SKM-1 (cell line): ENCODE measurements around the gene RNF212B.

Experiments used
- DNase-seq: peaks from one replicate; lab custom pipeline; 2025; ENCODE audit not compliant: unreplicated experiment; lab: John Stamatoyannopoulos, UW

The RNF212B gene

DNA sequence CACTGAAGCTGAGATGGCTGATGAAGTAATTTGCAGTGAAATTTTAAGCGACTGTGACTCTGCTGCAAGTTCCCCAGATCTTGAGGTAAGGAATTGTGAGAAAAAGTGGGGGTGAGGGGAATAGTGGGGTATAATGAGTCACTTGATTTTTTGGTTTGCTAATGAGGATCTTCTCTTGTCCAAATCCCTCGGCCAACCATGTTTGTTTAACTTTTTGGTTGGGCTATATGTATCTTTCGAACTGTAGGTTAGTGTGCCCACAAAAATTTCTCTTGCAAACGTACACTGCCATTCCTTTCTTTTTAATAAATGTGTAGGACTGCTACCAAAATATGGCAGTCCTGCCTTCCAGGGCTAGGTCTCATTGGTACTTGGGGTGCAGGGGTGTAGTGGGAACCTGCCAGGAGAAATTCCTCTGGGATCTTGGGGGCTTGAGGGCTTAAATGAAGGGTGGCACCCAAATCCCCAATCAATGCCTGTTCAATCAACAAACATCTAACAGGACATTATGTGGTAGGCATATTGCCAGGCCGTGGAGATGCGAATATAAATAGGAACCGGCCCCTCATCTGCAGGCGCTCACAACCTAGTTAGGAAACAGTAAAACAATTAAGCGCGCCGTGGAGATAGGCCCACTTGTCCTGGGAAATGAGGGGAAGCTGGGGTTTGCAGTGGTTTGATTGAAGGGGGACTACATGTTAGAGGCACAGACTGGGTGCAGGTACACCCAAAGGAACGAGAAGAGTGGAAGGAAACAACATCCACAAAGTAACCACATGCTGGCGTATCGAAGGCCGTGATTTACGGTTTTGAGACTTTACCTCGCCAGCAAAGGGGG, 82.2 kb downstream of the RNF212B start:
- no peak for DNase-seq

DNA sequence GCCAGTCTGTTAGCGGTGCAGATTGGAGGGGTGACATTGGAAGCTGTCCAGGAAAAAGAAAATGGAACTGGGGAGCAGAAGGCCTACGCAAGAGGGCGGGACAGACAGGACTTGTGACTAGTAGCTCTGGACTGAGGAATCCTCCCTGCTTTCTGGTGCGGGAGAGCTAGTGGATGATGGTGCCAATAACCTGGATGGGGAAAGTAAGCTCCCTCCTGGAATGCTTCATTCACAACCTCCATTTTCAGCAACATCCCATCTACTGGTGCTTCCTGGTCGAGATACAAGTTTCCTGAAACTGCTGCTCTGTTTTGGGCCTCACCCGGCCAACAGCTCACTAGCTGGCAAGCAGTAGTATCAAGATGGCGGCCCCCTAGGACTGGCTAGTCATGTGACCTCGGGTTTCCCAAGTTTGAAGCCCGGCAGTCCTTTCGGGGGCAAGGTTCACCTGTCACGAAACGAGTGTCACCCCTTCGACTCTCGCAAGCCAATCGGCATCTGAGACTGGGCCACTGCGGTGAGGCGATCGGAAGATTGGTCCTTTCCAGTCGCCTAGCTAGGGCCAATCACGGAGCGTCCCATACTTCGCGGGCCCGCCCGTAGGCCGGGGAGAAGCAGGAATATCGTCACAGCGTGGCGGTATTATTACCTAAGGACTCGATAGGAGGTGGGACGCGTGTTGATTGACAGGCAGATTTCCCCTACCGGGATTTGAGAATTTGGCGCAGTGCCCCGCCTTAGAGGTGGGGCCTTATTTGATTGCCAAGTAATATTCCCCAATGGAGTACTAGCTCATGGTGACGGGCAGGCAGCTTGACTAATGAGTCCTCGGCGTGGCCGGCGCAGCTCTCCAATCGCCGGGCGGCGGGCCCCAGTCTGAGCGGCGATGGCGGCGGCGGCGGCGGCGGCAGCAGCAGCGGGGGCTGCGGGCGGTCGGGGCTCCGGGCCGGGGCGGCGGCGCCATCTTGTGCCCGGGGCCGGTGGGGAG, 83.1 kb downstream of the RNF212B start, which contains the start of gene PABPN1:
PABPN1 (plus strand) TSS at position 874 of the 988 bp plus-strand sequence; CDS start at position 887, 13 bp downstream.
- peak; percentile 87 for DNase-seq

- DNase-seq: no peak
Observed at GRCh38 chr14:23321572-23322547, 84.1 kb downstream of the RNF212B start.
